Keratinocyte (primary cell): ENCODE measurements around the gene MRTFB. TPM values are rescaled to one million over a fixed set of nuclear protein-coding genes. Genes with fewer than 3 reads are reported as not detected.

ENCODE experiments used
- DNase-seq: peaks from one replicate; pipeline ENCODE4 v3.0.0-alpha.2; 2011; ENCODE audit warnings: low read depth, missing footprints, low spot score
- FAIRE-seq: peaks from 2 replicates; lab custom pipeline; 2011; peaks lifted over from hg19 to GRCh38; lab: Jason Lieb, UNC
- H2AFZ ChIP-seq: 2 replicates; pipeline ENCODE4 v1.6.0; 2012; ENCODE audit warnings: low read length, control low read depth, inconsistent platforms; ENCODE audit not compliant: control insufficient read depth
- H3K27ac ChIP-seq: 2 replicates; pipeline ENCODE4 v1.5.1; 2011; ENCODE audit warnings: low read length; ENCODE audit not compliant: control insufficient read depth, insufficient read depth
- H3K27me3 ChIP-seq: 3 replicates; pipeline ENCODE4 v1.6.0; 2011; ENCODE audit warnings: low read length; ENCODE audit not compliant: control insufficient read depth, insufficient read depth; ENCODE audit errors: extremely low read depth
- H3K36me3 ChIP-seq, 2 experiments: 2 replicates in 1 of 2; 3 replicates in 1 of 2; pipeline ENCODE4 v1.5.1; 2011; ENCODE audit warnings: low read length in 2 of 2, mild to moderate bottlenecking in 1 of 2; ENCODE audit not compliant: control insufficient read depth in 2 of 2, insufficient read depth in 2 of 2; ENCODE audit errors: extremely low read depth in 1 of 2
- H3K4me1 ChIP-seq: 3 replicates; pipeline ENCODE4 v1.5.1; 2011; ENCODE audit warnings: low read length; ENCODE audit not compliant: control insufficient read depth, insufficient read depth; ENCODE audit errors: extremely low read depth
- H3K4me2 ChIP-seq: 3 replicates; pipeline ENCODE4 v1.6.0; 2011; ENCODE audit warnings: low read depth, low read length; ENCODE audit not compliant: control insufficient read depth, insufficient read depth; ENCODE audit errors: extremely low read depth
- H3K4me3 ChIP-seq, 3 experiments: fragments of 200-600 bp in 1 of 3; sonication (generic) in 1 of 3; 2 replicates in 2 of 3; 3 replicates in 1 of 3; pipeline ENCODE4 v1.5.1; 2011 to 2016; ENCODE audit warnings: low read length in 3 of 3, mild to moderate bottlenecking in 3 of 3, control low read depth in 2 of 3, inconsistent platforms in 1 of 3, low read depth in 1 of 3, mixed read lengths in 1 of 3, mixed run types in 1 of 3, moderate library complexity in 1 of 3; ENCODE audit not compliant: control insufficient read depth in 2 of 3, insufficient read depth in 2 of 3; ENCODE audit errors: extremely low read depth in 1 of 3
- H3K79me2 ChIP-seq: 2 replicates; pipeline ENCODE4 v1.6.0; 2012; ENCODE audit warnings: low read length; ENCODE audit not compliant: control insufficient read depth, insufficient read depth
- H3K9ac ChIP-seq: 3 replicates; pipeline ENCODE4 v1.6.0; 2011; ENCODE audit warnings: low read length; ENCODE audit not compliant: control insufficient read depth, insufficient read depth; ENCODE audit errors: extremely low read depth
- H3K9me1 ChIP-seq: 3 replicates; pipeline ENCODE4 v1.6.0; 2011; ENCODE audit warnings: low read length; ENCODE audit not compliant: control insufficient read depth, insufficient read depth; ENCODE audit errors: extremely low read depth
- H3K9me3 ChIP-seq: 2 replicates; pipeline ENCODE4 v1.5.1; 2012; ENCODE audit warnings: low read depth, low read length; ENCODE audit not compliant: control insufficient read depth
- H4K20me1 ChIP-seq: 3 replicates; pipeline ENCODE4 v1.6.0; 2011; ENCODE audit warnings: low read length; ENCODE audit not compliant: control insufficient read depth, insufficient read depth; ENCODE audit errors: extremely low read depth
- EZH2 ChIP-seq: IDR thresholded peaks from one replicate; pipeline ENCODE4 v1.6.1; 2012; ENCODE audit warnings: inconsistent platforms, mild to moderate bottlenecking, low read length, moderate library complexity
- dilution Hi-C: fragments of 300-500 bp; cut with MboI; formaldehyde crosslinking; loops from one replicate; pipeline ENCODE4 v1.7.0; 2020; ENCODE audit warnings: low sequenced_read_pairs; ENCODE audit not compliant: extremely low pct_ligation_motif_present
- polyA plus RNA-seq, 5 experiments: library from polyadenylated mRNA; depleted of rRNA in 3 of 5; stranded (reverse) in 3 of 5; stranded (forward) in 1 of 5; unstranded in 1 of 5; fragments of >200 nt; gene quantifications; 1 replicate in 1 of 5; 2 replicates in 3 of 5; 3 replicates in 1 of 5; pipeline versions ENCODE4 v1.2.1 to v1.2.3, GENCODE V29; 2011 to 2012; ENCODE audit warnings: missing spikeins in 2 of 5, low read depth in 1 of 5, low replicate concordance in 1 of 5
- TF ChIP-seq, protein P1 (sequence below), 3 experiments: IDR thresholded peaks in 1 of 3; conservative IDR thresholded peaks in 1 of 3; optimal IDR thresholded peaks in 1 of 3; 2 replicates in 2 of 3; 3 replicates in 1 of 3; pipeline versions ENCODE3 to v1.5.1; 2011; ENCODE audit warnings: low read length in 3 of 3, mild to moderate bottlenecking in 3 of 3, moderate library complexity in 2 of 3, control low read depth in 1 of 3, inconsistent platforms in 1 of 3; ENCODE audit not compliant: insufficient read depth in 2 of 3; ENCODE audit errors: extremely low read depth in 1 of 3

MRTFB gene
- polyA plus RNA-seq, 1 donor (not counting 4 experiments of a cell fraction or from before 2014, with no cell fraction given) = 12.1 TPM

DNA sequence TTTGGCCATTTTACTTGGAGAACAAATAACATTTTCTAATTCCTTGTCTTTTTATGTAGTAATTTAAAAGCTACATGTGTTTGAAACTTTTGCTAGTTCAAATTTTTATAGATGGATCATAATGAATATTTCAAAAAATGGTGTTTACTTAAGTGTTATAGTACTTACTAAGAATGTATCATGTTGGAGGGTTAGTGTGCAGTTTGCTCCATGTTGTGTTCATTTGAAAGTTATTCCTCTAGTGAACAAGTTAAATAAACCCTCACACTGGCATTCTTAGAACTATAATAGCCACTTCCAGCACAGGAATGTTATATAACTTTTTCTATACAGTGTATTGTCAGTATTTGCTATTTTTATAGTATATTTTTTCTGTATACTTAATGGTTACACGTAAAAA, 62.8 kb downstream of the MRTFB start:
- H3K27me3 ChIP-seq = no peaks in the 10 kb centered on the region
- H2AFZ ChIP-seq = no peak overlapping the region
- no peak overlapping the region for H3K27ac ChIP-seq
- no peak overlapping the region for H3K4me2 ChIP-seq
- dilution Hi-C loops = no loop called here
- H3K4me3 ChIP-seq = no peak overlapping the region
- H3K9ac ChIP-seq = no peak overlapping the region
- TF ChIP-seq EZH2 = no peak
- TF ChIP-seq, protein P1, sequence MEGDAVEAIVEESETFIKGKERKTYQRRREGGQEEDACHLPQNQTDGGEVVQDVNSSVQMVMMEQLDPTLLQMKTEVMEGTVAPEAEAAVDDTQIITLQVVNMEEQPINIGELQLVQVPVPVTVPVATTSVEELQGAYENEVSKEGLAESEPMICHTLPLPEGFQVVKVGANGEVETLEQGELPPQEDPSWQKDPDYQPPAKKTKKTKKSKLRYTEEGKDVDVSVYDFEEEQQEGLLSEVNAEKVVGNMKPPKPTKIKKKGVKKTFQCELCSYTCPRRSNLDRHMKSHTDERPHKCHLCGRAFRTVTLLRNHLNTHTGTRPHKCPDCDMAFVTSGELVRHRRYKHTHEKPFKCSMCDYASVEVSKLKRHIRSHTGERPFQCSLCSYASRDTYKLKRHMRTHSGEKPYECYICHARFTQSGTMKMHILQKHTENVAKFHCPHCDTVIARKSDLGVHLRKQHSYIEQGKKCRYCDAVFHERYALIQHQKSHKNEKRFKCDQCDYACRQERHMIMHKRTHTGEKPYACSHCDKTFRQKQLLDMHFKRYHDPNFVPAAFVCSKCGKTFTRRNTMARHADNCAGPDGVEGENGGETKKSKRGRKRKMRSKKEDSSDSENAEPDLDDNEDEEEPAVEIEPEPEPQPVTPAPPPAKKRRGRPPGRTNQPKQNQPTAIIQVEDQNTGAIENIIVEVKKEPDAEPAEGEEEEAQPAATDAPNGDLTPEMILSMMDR (optimal IDR thresholded peaks at IDR 0.05 in 1 of 3, IDR thresholded peaks at IDR 0.05 in 1 of 3, conservative IDR thresholded peaks at IDR 0.05 in 1 of 3; ENCODE audit: extremely low read depth in 1 of 3, insufficient read depth in 2 of 3, low read length in 3 of 3) = no peak
- H3K36me3 ChIP-seq = no peaks in the 10 kb centered on the region
- H3K9me3 ChIP-seq = no peaks in the 10 kb centered on the region
- H3K9me1 ChIP-seq = no peaks in the 10 kb centered on the region
- no peaks in the 10 kb centered on the region for H4K20me1 ChIP-seq
- no peaks in the 10 kb centered on the region for H3K4me1 ChIP-seq
- DNase-seq (no peak), FAIRE-seq (no peak)
- peaks cover 2% of the 10 kb centered on the region for H3K79me2 ChIP-seq

DNA sequence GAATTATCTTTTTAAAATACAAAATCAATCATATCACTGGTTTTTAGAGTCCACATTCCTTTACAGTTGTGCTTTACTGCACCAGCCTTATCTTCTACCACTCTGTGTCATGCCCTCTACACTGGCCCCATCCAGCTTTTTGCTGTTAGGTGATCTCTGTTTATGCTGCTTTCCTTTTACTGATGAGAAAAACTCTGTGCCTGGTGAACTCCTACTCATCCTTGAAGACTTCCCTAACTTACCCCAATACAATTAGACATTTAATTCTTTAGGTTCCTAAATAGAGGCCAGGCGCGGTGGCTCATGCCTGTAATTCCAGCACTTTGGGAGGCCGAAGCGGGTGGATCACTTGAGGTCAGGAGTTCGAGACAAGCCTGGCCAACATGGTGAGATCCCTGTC, 64.6 kb downstream of the MRTFB start:
- Histone ChIP-seq H3K27ac (no peak overlapping the region), H3K9ac (no peak overlapping the region), H3K79me2 (peaks cover 2% of the 10 kb centered on the region), H3K4me3 (no peak overlapping the region), H3K9me1 (no peaks in the 10 kb centered on the region), H3K9me3 (peaks cover 2% of the 10 kb centered on the region), H2AFZ (no peak overlapping the region), H3K4me2 (no peak overlapping the region), H3K36me3 (peaks cover 3 to 4% of the 10 kb centered on the region in 2 experiments), H3K27me3 (no peaks in the 10 kb centered on the region), H3K4me1 (no peaks in the 10 kb centered on the region), H4K20me1 (no peaks in the 10 kb centered on the region)
- DNase-seq (no peak), FAIRE-seq (no peak)
- TF ChIP-seq EZH2 = no peak
- TF ChIP-seq, protein P1 (optimal IDR thresholded peaks at IDR 0.05 in 1 of 3, IDR thresholded peaks at IDR 0.05 in 1 of 3, conservative IDR thresholded peaks at IDR 0.05 in 1 of 3; ENCODE audit: extremely low read depth in 1 of 3, insufficient read depth in 2 of 3, low read length in 3 of 3) = no peak
- dilution Hi-C loops = no loop called here
